ENCODE measurements around the gene SELE. TPM values are rescaled to one million over a fixed set of nuclear protein-coding genes. Genes with fewer than 3 reads are reported as not detected.

Gene SELE
- total and polyA plus RNA-seq, 2 of the 8 experiments (the other 6 are each of a cell fraction or from before 2014, with no cell fraction given): not detected

DNA sequence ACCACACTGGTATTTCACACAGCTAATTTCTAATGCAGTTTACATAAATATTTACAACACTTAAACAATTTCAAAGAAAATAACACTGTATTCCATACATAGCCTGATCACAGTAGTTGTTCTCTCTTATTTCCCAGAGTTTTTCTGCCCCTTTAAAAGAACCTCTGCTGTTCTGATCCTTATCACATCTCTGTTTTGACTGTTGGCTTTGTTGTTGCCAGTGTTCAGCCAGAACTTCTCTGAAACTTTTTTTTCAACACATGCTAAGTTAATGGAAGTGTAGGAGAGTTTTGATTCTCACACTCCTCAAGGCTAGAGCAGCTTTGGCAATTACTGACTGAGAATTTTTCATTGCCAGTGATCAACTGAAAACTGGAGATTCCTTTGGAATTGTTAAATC is 11.1 kb downstream of the SELE start:
- Histone ChIP-seq H3K9ac (replicated peaks in 1 of 4; ENCODE audit: extremely low read depth in 1 of 4, low read depth in 3 of 4, low read length in 3 of 4) (no peak overlapping the region), H3K4me1 (replicated peaks in 1 of 4; ENCODE audit: control insufficient read depth in 3 of 4, insufficient read depth in 4 of 4, low read length in 3 of 4) (no peaks in the 10 kb centered on the region), H2BK120ac (replicated peaks; ENCODE audit: low read depth, low read length) (no peak overlapping the region), H3K4me2 (ENCODE audit: insufficient read depth in 1 of 2, low read depth in 2 of 2, low read length in 2 of 2) (no peak overlapping the region), H3K79me1 (ENCODE audit: low read depth, low read length) (no peaks in the 10 kb centered on the region), H3K27ac (ENCODE audit: low read depth, low read length) (no peak overlapping the region), H3K36me3 (ENCODE audit: control insufficient read depth in 2 of 4, insufficient read depth in 4 of 4, low read length in 3 of 4) (no peaks in the 10 kb centered on the region), H3K4ac (replicated peaks; ENCODE audit: insufficient read length, low read depth, low read length) (no peak overlapping the region), H4K5ac (ENCODE audit: insufficient read length, low read depth, low read length) (no peak overlapping the region), H2BK15ac (ENCODE audit: low read length) (no peak overlapping the region), H3K18ac (ENCODE audit: extremely low read depth, low read length) (no peak overlapping the region), H3K4me3 (ENCODE audit: extremely low read depth in 1 of 4, insufficient read depth in 2 of 4, low read depth in 3 of 4, low read length in 4 of 4) (no peak overlapping the region), H3K23ac (ENCODE audit: insufficient read length) (no peak overlapping the region), H3K56ac (replicated peaks; ENCODE audit: insufficient read length, low read depth, low read length) (no peak overlapping the region), H4K8ac (ENCODE audit: extremely low read depth, insufficient read depth, low read length) (no peak overlapping the region), H3K79me2 (ENCODE audit: control insufficient read depth in 1 of 2, insufficient read depth in 2 of 2, low read length in 2 of 2) (no peaks in the 10 kb centered on the region), H3K14ac (ENCODE audit: insufficient read length) (no peak overlapping the region), H3K27me3 (replicated peaks in 1 of 4; ENCODE audit: control insufficient read depth in 3 of 4, extremely low read depth in 1 of 4, insufficient read depth in 3 of 4, low read length in 3 of 4) (no peaks in the 10 kb centered on the region), H2AFZ (ENCODE audit: low read length) (no peak overlapping the region), H3K9me3 (ENCODE audit: insufficient read depth in 2 of 2, low read depth in 1 of 2, low read length in 1 of 2) (peaks cover 1 to 4% of the 10 kb centered on the region in 2 experiments; a peak in 1 of 4 replicates), H3K23me2 (ENCODE audit: low read depth, low read length) (no peaks in the 10 kb centered on the region), H4K20me1 (replicated peaks in 1 of 2; ENCODE audit: control insufficient read depth in 1 of 2, insufficient read depth in 2 of 2, low read length in 2 of 2) (no peaks in the 10 kb centered on the region), H2BK5ac (ENCODE audit: low read depth, low read length) (no peak overlapping the region), H2BK20ac (ENCODE audit: low read length) (no peak overlapping the region), H2BK12ac (ENCODE audit: low read depth, low read length) (no peak overlapping the region), H4K91ac (replicated peaks; ENCODE audit: insufficient read length, low read length) (no peak overlapping the region), H2AK5ac (ENCODE audit: low read depth, low read length) (no peak overlapping the region)
- no peak for FAIRE-seq
- no peak for DNase-seq (ENCODE audit: low read depth in 1 of 2, low spot score in 2 of 2)
- POLR2A ChIA-PET (ENCODE audit: partially characterized antibody): no interaction called here
- CTCF ChIA-PET (ENCODE audit: partially characterized antibody): interaction anchor here (1.9 kb wide), 1 partner anchor 121 kb away, joined by 9 read pairs; no protein-coding TSS in a partner anchor
- TF ChIP-seq BACH1 (IDR thresholded peaks at IDR 0.05; ENCODE audit: low read length): no peak
- TF ChIP-seq EGR1 (IDR thresholded peaks at IDR 0.05; ENCODE audit: borderline replicate concordance, low read depth, low read length): no peak
- TF ChIP-seq RNF2 (IDR thresholded peaks at IDR 0.05; ENCODE audit: borderline replicate concordance, low read depth, low read length, missing control alignments, poor library complexity, severe bottlenecking): no peak
- no peak for TF ChIP-seq TCF12 (IDR thresholded peaks at IDR 0.05; ENCODE audit: low read depth, low read length)
- TF ChIP-seq, protein P1, sequence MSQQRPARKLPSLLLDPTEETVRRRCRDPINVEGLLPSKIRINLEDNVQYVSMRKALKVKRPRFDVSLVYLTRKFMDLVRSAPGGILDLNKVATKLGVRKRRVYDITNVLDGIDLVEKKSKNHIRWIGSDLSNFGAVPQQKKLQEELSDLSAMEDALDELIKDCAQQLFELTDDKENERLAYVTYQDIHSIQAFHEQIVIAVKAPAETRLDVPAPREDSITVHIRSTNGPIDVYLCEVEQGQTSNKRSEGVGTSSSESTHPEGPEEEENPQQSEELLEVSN (IDR thresholded peaks at IDR 0.05): no peak
- TF ChIP-seq TBP (IDR thresholded peaks at IDR 0.05; ENCODE audit: low read depth, low read length): no peak
- TF ChIP-seq SIN3A (conservative IDR thresholded peaks at IDR 0.05 in 1 of 2, IDR thresholded peaks at IDR 0.05 in 1 of 2; ENCODE audit: low read depth in 1 of 2, low read length in 2 of 2): no peak
- TF ChIP-seq GABPA (IDR thresholded peaks at IDR 0.05; ENCODE audit: borderline replicate concordance, insufficient read depth, low read length): no peak
- TF ChIP-seq EP300 (IDR thresholded peaks at IDR 0.05; ENCODE audit: borderline replicate concordance in 1 of 2, low read depth in 2 of 2, low read length in 2 of 2): no peak
- no peak for TF ChIP-seq CTBP2 (IDR thresholded peaks at IDR 0.05; ENCODE audit: borderline replicate concordance, insufficient read depth, insufficient read length, low read length)
- TF ChIP-seq YY1 (IDR thresholded peaks at IDR 0.05; ENCODE audit: low read depth, low read length): no peak
- no peak for TF ChIP-seq NANOG (IDR thresholded peaks at IDR 0.05; ENCODE audit: insufficient read depth, low read depth, low read length, poor library complexity, severe bottlenecking)
- TF ChIP-seq CHD2 (IDR thresholded peaks at IDR 0.05; ENCODE audit: low read length): no peak
- TF ChIP-seq RFX5 (IDR thresholded peaks at IDR 0.05; ENCODE audit: borderline replicate concordance, low read depth, low read length): no peak
